BJ (cell line): ENCODE measurements around the gene HNRNPU. TPM values are rescaled to one million over a fixed set of nuclear protein-coding genes. Genes with fewer than 3 reads are reported as not detected.

ENCODE experiments used
- CTCF ChIA-PET: fragments of 350-600 bp; formaldehyde crosslinking; extraction: SDS; loops from one replicate; lab custom pipeline; 2021; ENCODE audit warnings: antibody characterized with exemption, inconsistent platforms; lab: Yijun Ruan, JAX
- POLR2A ChIA-PET: fragments of 300-600 bp; sonication (Branson Sonifier 250); formaldehyde crosslinking; extraction: SDS; loops from one replicate; lab custom pipeline; 2021; ENCODE audit warnings: antibody characterized with exemption; lab: Charles Lee
- DNase-seq: peaks from one replicate; pipeline ENCODE4 v3.0.0-alpha.2; 2011; ENCODE audit warnings: low read depth
- H3K27me3 ChIP-seq: 2 replicates; pipeline ENCODE4 v1.6.0; 2011; ENCODE audit warnings: low read length; ENCODE audit not compliant: control insufficient read depth, insufficient read depth
- H3K36me3 ChIP-seq: 2 replicates; pipeline ENCODE4 v1.5.1; 2011; ENCODE audit warnings: low read length; ENCODE audit not compliant: control insufficient read depth, insufficient read depth
- H3K4me3 ChIP-seq: 2 replicates; pipeline ENCODE4 v1.5.1; 2011; ENCODE audit warnings: low read depth, mild to moderate bottlenecking, control low read depth, low read length
- polyA plus RNA-seq: library from polyadenylated mRNA; depleted of rRNA; stranded (reverse); fragments of >200 nt; gene quantifications from 2 replicates; pipeline ENCODE4 v1.2.3, GENCODE V29; 2011
- TF ChIP-seq, protein P1 (sequence below): IDR thresholded peaks from 2 replicates; pipeline ENCODE4 v1.5.1; 2011; ENCODE audit warnings: low read depth, mild to moderate bottlenecking, control low read depth, inconsistent platforms, low read length, moderate library complexity; ENCODE audit not compliant: insufficient read depth

Gene HNRNPU
- polyA plus RNA-seq, 1 experiment, result 72.8 TPM

DNA sequence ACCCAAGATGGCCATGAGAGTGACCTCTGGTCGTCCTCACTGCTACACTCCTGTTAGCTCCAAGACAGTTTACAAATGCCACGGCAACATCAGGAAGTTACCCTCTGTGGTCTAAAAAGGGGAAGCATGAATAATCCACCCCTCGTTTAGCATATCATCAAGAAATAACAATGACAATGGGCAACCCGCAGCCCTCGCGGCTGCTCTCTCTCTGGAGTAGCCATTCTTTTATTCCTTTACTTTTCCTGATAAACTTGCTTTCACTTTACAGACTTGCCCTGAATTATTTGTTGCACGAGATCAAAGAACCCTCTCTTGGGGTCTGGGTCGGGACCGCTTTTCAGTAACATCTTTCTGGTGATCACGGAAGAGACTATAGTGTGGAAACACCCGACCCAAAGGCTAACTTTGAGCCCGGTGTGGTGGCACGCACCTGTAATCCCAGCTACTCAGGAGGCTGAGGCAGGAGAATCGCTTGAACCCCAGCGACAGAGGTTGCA, 48.7 kb downstream of the HNRNPU start:
- TF ChIP-seq, protein P1, sequence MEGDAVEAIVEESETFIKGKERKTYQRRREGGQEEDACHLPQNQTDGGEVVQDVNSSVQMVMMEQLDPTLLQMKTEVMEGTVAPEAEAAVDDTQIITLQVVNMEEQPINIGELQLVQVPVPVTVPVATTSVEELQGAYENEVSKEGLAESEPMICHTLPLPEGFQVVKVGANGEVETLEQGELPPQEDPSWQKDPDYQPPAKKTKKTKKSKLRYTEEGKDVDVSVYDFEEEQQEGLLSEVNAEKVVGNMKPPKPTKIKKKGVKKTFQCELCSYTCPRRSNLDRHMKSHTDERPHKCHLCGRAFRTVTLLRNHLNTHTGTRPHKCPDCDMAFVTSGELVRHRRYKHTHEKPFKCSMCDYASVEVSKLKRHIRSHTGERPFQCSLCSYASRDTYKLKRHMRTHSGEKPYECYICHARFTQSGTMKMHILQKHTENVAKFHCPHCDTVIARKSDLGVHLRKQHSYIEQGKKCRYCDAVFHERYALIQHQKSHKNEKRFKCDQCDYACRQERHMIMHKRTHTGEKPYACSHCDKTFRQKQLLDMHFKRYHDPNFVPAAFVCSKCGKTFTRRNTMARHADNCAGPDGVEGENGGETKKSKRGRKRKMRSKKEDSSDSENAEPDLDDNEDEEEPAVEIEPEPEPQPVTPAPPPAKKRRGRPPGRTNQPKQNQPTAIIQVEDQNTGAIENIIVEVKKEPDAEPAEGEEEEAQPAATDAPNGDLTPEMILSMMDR, result no peak
- Histone ChIP-seq H3K27me3 (peaks cover 5% of the 10 kb centered on the region), H3K36me3 (no peaks in the 10 kb centered on the region), H3K4me3 (no peak overlapping the region)
- POLR2A ChIA-PET, result no interaction called here
- CTCF ChIA-PET, result no interaction called here
- no peak for DNase-seq

DNA sequence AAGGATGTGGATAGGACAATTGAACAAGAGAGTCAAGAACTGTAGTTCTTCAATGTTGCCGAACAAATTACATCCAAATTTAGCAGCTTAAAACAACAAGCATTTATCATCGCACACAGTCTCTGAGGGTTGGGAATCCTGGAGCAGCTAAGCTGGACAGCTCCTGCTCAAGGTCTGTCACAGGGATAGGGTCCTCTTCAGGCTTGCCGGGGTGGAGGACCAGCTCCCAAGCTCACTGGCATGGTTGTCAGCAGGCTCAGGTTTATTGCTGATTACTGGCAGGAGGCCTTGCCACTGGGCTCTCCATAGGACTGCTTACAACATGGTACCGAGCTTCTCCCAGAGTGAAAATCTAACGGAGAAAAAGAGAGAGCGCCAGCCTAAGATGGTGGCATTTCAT, 51.0 kb downstream of the HNRNPU start:
- Histone ChIP-seq H3K4me3 (no peak overlapping the region), H3K27me3 (peaks cover 5% of the 10 kb centered on the region), H3K36me3 (no peaks in the 10 kb centered on the region)
- CTCF ChIA-PET, result interaction anchor here (1.0 to 1.3 kb wide), 3 partner anchors 12 to 209 kb away, joined by 3 to 13 read pairs (median 5); no protein-coding TSS in a partner anchor
- no peak for DNase-seq
- TF ChIP-seq, protein P1, result no peak
- POLR2A ChIA-PET, result no interaction called here

DNA sequence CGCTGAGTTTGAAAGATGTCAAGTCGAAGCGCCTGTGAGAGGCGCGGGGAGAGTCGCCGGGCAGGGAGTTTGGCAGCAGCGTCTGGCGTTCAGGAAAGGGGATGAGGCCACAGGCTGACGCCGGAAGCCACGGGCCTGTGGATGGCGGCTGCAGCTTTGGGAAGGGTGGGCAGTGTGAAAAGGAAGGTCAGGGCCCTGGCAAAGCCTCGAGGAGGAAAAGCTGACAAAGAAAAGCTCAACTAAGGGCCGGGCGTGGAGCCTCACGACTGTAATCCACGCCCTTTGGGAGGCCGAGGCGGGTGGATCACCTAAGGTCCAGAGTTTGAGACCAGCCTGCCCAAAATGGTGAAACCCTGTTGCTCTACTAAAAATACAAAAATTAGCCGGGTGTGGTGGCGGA, 54.1 kb downstream of the HNRNPU start:
- CTCF ChIA-PET, result no interaction called here
- POLR2A ChIA-PET, result no interaction called here
- no peak overlapping the region for H3K4me3 ChIP-seq
- H3K27me3 ChIP-seq, result peaks cover 5% of the 10 kb centered on the region; the same call in 1 of the 2 replicates
- no peak for DNase-seq
- H3K36me3 ChIP-seq, result no peaks in the 10 kb centered on the region
- TF ChIP-seq, protein P1, result no peak

DNA sequence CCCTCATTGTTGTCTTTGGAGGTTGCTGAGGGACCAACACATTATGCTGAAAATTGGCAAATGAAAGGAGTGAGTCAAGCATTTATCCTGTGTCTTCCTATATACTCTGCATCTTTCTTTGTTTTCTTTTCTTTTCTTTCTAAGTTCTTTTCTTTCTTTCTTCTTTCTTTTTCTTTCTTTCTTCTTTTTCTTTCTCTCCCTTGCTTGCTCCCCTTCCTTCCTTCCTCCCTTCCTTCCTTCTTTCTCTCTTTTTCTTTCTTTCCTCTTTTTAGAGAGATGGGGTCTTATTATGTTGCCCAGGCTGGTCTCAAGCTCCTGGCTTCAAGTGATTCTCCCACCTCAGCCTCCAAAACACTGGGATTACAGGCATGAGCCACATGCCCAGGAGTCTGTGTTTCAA, 57.2 kb downstream of the HNRNPU start:
- no peaks in the 10 kb centered on the region for H3K27me3 ChIP-seq
- TF ChIP-seq, protein P1, result no peak
- CTCF ChIA-PET, result no interaction called here
- no peak for DNase-seq
- H3K4me3 ChIP-seq, result no peak overlapping the region
- H3K36me3 ChIP-seq, result no peaks in the 10 kb centered on the region
- POLR2A ChIA-PET, result no interaction called here

DNA sequence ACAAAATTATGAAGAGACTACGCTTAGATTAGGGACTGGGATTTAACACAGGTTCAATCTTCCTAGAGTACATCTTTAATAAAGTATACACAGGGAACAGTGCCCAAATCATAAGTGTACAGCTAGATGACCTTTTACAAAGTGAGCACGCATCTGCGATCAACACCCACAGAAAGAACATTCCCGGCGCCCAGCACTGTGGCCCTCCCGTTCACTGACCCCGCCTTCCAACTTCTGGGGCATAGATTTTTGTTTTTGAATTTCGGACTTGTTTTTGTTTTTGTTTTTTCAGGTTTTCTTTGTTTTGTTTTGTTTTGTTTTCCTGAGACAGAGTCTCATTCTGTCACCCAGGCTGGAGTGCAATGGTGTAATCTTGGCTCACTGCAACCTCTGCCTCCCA, 59.5 kb downstream of the HNRNPU start:
- Histone ChIP-seq H3K36me3 (no peaks in the 10 kb centered on the region), H3K27me3 (no peaks in the 10 kb centered on the region), H3K4me3 (no peak overlapping the region)
- DNase-seq, result no peak
- ChIA-PET POLR2A (no interaction called here), CTCF (no interaction called here)
- TF ChIP-seq, protein P1, result no peak
